HG03135 (cell line): Measurements from ENCODE around the gene RBM20.
A peak's percentile ranks its signal among the peaks of the same experiment; 100 is the strongest.
"Not testable (repeated sequence)": the region's sequence is repeated elsewhere in the genome, so short reads cannot be mapped to it uniquely, and the experiment has no call there.

ENCODE experiments used
- ATAC-seq: cut with Tn5 transposase; IDR thresholded peaks from one replicate; pipeline ENCODE4 v1.9.1; 2021; ENCODE audit warnings: mild to moderate bottlenecking, moderate library complexity; ENCODE audit not compliant: unreplicated experiment

The RBM20 gene

GRCh38 chr10:110758898-110759297 is 114.8 kb downstream of the RBM20 start:
- ATAC-seq, result no peak

GRCh38 chr10:110759523-110759922 is 115.4 kb downstream of the RBM20 start:
- no peak for ATAC-seq

DNA sequence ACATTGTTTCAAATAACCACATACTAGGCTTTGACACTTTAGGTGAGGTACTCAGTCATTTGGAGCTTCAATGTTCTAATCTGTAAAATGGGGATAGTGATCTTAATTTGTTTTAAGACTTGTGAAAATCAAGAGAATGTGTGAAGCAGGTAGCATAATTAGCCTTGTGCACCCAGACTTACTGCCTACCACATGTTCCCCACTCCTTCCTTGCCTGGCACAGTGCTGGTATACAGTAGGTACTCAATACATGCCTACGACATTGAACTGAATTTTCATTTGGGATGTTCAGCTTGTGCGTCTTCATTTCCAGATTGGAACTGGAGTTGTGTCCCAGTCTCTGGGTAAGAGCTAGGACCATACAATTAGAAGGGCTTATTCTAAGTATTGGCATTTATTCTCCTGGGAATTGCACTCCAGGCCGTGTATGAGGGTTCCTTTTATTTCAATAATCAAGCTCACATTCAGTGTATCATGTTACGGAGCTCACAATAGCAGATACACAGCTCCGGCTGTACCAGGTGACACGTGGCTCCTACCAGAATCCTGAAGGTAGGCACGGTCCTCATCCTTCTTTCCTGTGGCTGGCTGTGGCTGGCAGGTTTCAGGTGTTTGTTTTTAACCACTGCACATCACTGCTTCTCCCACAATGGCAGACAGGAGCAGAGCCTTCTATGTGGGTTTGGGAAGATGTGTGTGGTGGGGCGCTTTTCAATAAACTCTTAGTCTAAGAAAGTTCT is 118.1 kb downstream of the RBM20 start:
- no peak for ATAC-seq

DNA sequence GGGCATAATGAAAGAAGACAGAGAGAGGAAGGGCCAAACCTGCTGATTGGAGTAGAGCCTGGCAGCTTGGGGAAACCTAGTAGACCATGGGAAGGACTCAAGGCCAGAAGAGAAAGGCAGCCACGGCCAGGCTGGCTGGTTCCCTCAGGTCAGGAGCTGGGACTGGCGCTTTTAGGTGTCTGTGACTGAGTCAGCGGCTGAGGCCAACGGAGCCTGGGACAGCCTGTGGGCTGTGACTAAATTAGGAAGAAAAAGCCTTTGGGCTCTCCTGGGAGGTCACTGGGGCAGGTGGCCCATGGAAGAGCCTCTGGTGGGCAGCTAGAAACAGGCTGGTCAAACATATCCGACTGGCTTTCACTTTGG is 118.7 kb downstream of the RBM20 start:
- no peak for ATAC-seq

DNA sequence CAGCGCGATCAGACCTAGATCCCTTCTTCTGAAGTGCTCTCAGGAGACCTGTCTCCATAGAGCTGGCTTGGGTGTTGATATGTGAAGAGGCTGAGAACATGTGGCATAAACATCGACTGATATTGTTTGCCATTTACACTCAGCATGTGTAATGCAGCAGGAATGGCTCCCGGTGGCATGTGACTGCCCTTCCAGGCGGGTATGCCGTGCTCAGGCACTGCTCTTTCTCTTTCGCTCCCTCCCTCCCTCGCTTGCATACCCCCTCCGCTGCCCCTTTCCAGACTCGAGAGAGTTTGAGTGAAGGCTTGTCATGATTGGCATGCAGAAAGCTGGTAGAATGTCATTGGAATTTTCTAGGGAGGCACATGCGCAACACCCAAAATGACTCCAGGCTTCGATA is 120.2 kb downstream of the RBM20 start:
- ATAC-seq, result no peak

- ATAC-seq, result no peak
Measured at GRCh38 chr10:110764793-110765512, 120.8 kb downstream of the RBM20 start.

DNA sequence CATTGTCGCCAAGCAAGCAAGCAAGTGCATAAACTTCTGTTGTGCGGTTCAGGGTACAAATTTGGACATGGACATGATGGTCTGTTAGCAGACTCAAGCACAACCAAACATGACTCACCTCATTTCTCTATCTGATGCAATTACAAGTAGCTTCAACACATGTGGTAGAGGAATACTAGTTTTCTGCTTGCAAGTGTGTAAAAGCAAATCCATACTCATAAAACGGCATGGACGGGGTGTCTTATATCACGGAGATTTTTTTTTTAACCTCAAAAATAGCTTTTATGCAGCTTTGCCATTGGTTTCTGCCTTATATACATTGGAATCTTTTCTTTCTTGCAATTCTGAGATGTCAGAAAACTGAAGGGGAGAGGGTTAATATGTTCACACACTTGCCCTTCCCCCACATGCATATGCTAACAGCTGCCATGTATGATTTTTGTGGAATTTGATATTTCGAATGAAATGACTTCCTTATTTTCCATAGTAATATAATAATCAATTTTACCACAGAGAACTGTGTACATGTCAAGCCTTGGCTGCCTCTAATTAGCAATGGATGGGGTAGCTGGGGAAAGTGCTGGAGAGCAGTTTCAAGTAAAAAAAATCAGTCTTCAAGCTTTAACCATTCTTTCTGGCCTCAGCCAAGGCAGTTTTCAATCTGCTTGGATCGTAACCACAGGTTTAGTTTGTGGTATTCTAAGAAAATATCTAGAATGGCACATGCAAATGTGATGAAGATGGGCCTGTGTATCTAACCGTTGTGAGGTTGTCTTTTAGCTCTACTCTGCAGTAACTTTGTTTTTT is 121.6 kb downstream of the RBM20 start:
- ATAC-seq, result no peak

DNA sequence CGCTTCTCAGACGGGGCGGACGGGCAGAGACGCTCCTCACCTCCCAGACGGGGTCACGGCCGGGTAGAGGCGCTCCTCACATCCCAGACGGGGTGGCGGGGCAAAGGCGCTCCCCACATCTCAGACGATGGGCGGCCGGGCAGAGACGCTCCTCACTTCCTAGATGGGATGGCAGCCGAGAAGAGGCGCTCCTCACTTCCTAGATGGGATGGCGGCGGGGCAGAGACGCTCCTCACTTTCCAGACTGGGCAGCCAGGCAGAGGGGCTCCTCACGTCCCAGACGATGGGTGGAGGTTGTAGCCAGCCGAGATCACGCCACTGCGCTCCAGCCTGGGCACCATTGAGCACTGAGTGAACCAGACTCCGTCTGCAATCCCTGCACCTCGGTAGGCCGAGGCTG is 123.5 kb downstream of the RBM20 start:
- ATAC-seq, result not testable (repeated sequence)

GRCh38 chr10:110770243-110770642 is 126.1 kb downstream of the RBM20 start:
- ATAC-seq, result no peak

DNA sequence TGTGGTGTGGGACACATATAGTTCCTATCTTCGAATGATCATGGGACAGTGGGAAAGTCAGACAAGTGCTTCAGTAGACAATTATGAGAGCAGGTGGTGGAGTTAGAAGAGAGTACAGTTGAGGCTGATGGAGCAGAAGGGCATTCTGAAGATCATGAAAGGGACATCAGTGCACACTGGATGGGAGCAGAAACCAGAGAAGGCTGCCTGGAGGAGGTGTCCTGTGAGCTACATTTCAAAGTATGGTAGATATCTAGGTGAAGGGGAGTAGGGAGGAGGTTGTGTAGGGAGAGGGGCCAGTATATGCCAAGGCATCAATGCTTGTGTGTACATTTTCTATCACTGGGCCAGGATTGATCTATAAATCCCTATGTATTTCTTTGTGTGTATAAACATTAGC is 127.3 kb downstream of the RBM20 start:
- no peak for ATAC-seq

DNA sequence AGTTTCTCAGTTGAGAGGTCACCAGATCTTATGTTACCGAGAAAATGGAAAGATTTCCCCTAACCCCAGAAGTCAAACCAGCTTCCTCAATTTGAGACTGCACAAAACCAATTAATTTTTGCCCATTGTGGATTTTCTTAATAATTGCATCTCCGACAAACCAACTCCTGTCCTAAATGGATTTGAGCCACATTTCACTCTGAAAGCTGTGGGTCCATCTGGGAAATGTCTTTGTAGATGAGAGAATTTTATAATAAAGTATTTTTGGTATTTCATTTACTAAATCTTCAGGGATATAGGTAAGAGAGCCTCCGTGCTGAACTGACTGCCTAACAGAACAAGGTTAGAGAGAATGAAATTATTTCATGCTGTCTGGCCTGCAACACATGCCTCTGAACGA is 127.9 kb downstream of the RBM20 start:
- no peak for ATAC-seq

GRCh38 chr10:110772454-110773025 is 128.4 kb downstream of the RBM20 start:
- ATAC-seq, result no peak

GRCh38 chr10:110773693-110774068 is 129.5 kb downstream of the RBM20 start:
- ATAC-seq, result no peak

DNA sequence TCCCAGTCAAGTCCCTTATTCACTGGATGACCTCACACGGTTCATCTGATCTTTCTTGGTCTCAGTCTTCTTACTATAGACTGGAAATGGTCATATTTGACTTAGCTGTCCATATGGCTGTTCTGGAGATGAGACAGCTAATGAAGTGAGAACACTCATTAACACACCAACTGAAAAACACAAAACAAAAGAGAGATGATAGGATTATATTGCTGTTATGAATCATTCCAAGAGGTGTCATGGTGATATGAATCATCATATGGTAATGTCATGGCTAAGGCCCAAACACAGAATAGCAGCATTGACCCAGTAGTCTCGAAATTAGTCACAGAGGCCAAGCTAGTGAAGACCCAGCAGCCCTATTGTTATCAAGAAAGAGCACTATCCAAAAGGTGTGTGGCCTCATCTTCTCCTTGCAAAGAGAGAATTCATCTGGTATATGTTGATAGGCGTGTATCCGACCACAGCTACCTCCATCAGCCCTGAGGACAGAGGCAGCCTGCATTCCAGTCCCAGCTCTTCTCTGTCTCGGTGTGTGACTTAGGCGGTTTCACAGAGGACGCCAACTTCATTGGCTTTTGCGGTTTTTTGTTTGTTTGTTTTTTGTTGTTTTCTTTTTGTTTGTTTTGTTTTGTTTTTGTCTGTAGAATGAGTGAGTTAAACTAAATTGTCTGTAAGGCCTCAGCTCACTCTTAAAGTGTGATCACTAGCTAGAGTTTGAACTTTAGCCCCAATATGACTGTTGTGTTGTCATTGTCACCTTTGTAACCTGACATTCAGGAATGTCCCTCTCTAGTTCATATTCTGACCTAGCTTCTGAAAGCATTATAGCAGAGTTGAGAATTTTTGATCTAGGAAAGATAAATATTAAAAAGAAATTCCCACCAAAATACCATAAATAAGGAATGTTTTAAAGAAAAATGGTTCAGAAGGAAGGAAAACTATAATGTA is 130.2 kb downstream of the RBM20 start:
- peak; percentile 94 for ATAC-seq

DNA sequence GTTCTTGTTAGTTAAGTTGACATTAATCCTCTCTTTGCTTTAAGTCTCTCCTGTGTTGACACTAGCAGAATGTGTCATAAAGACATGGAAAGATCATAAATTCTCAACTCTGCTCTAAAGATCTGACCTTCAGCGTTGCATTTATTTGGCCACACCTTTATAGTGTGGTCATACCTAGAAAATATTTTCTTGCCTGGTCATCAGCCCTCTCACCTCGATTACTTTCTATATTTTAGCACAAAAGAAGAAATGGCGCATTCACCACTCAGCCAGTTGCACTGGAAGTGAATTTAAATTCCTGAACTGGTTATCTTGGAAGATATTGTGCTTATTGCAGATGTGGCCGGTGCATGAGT is 130.9 kb downstream of the RBM20 start:
- no peak for ATAC-seq

DNA sequence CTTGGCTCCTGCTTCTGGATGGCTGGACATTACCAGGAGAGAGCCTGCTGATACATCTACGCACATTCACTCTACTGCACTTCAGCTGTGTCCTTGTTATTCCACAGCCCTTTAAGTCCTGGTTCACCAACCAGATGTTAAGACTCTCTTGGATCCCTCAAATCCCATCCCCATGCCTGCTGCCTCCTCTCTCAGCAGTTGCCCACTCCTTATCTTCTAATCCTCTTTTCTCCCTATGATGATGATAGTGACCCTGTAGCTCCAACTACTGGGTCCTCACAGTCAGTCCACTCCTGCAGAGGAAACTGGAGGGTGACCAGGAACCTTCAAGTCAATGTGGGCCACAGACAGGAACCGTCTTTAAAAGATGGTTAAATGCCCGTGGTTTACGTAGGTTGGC is 131.3 kb downstream of the RBM20 start:
- ATAC-seq, result no peak

- ATAC-seq, result no peak
Measured at GRCh38 chr10:110777017-110777416, 132.9 kb downstream of the RBM20 start.

DNA sequence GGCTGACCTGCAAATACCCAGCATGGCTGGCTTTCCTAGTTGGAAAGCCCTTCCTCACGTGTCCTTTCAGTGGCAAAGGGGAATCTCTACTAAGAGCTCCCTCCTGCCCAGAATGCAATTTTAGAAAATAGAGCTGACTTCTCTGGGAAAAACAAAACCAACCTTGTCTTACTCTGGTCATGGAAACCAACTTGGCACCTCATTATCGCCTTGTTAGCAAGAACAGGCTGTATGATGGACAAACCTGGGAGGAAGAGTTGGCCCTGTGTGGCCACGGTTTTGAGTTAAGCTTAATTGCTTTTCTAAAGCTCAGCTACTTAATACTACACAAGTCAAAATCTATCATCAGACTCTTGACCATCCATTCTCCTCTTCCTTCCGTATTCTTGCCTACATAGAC is 133.5 kb downstream of the RBM20 start:
- no peak for ATAC-seq

GRCh38 chr10:110778211-110778610 is 134.1 kb downstream of the RBM20 start:
- ATAC-seq, result no peak

DNA sequence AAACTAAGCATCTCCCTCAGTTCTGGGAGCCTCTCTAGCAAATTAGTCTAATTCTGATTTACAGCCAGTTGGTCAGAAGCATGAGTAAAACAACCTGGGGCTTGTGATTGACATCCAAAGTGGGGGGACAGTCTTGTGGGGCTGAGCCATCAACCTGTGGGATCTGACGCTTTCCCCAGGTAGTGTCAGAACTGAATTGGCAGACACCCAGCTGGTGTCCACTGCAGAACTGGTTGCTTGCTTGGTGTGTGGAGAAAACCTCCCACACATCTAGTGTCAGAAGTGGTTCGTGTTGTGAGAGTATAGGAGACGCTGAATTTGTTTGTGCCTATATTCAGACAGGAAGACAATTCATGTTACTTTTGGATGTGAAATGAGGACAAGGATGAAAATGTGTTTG is 135.4 kb downstream of the RBM20 start:
- ATAC-seq, result no peak
